ENCODE measurements around the gene GTPBP1. TPM values are rescaled to one million over a fixed set of nuclear protein-coding genes. Genes with fewer than 3 reads are reported as not detected.
A peak's percentile ranks its signal among the peaks of the same experiment; 100 is the strongest.

GTPBP1 gene
- total and polyA plus RNA-seq, 2 of the 13 experiments (the other 11 are each of a cell fraction or from before 2014, with no cell fraction given), result 22.3 to 27.0 TPM

DNA sequence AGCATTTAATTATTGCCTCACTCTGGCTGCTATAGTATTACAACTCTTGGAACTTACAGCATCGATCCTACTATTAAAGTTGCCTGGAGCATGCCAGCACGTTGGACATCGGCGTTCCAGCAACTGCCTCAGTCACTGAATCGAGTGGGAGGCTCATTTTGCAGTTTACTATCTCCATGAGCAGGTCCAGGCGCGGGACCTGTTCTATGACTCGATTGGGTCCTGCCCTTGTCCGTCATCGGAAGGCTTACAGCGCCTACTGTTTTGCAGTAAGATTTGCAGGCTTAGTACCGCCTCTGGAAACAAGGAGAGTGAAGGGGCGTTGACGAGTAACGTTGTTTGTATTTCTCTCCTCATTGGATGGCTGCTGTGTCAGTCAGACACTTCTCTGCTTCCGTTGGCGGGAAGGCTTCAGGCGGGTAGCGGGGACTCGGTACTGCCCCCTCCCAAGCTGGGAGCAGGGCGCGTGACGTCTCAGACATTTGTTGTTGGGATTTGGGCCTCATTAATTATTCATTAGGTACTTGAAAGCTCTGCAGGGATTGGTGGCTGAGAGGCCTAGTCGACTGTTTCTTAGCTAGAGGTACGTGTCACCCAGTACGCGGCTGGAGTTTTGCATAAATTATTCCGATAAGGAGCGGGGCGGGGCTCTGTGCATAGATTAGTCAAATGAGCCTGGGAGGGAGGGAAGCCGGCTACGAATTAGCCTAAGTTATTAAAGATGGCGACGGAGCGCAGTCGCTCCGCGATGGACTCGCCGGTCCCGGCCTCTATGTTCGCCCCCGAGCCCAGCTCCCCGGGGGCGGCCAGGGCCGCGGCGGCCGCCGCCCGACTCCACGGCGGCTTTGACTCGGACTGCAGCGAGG lies at the start of gene GTPBP1 (continued):
- TF ChIP-seq, protein P1, sequence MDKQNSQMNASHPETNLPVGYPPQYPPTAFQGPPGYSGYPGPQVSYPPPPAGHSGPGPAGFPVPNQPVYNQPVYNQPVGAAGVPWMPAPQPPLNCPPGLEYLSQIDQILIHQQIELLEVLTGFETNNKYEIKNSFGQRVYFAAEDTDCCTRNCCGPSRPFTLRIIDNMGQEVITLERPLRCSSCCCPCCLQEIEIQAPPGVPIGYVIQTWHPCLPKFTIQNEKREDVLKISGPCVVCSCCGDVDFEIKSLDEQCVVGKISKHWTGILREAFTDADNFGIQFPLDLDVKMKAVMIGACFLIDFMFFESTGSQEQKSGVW (CRISPR knock-in tag; IDR thresholded peaks at IDR 0.05; ENCODE audit: borderline replicate concordance), result no peak
- no peak for TF ChIP-seq ZNF138 (CRISPR knock-in tag; IDR thresholded peaks at IDR 0.05; ENCODE audit: low read depth)
- no peak for TF ChIP-seq TMF1 (CRISPR knock-in tag; IDR thresholded peaks at IDR 0.05; ENCODE audit: low read depth)
- TF ChIP-seq, protein P2, sequence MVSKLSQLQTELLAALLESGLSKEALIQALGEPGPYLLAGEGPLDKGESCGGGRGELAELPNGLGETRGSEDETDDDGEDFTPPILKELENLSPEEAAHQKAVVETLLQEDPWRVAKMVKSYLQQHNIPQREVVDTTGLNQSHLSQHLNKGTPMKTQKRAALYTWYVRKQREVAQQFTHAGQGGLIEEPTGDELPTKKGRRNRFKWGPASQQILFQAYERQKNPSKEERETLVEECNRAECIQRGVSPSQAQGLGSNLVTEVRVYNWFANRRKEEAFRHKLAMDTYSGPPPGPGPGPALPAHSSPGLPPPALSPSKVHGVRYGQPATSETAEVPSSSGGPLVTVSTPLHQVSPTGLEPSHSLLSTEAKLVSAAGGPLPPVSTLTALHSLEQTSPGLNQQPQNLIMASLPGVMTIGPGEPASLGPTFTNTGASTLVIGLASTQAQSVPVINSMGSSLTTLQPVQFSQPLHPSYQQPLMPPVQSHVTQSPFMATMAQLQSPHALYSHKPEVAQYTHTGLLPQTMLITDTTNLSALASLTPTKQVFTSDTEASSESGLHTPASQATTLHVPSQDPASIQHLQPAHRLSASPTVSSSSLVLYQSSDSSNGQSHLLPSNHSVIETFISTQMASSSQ (IDR thresholded peaks at IDR 0.05; ENCODE audit: low read depth), result no peak
- TF ChIP-seq, protein P2 (CRISPR knock-in tag; IDR thresholded peaks at IDR 0.05; ENCODE audit: borderline replicate concordance), result 0 out of 2 replicates have a peak, but pooled peaks have one; percentile 18
- TF ChIP-seq ZNF251 (CRISPR knock-in tag; IDR thresholded peaks at IDR 0.05), result no peak
- peak; percentile 84 for TF ChIP-seq RFXANK (CRISPR knock-in tag; IDR thresholded peaks at IDR 0.05)
- TF ChIP-seq PHF8 (CRISPR knock-in tag; IDR thresholded peaks at IDR 0.05), result peak; percentile 70
- no peak for TF ChIP-seq FOSL1 (CRISPR knock-in tag; IDR thresholded peaks at IDR 0.05; ENCODE audit: borderline replicate concordance)
- TF ChIP-seq ZBTB7A (CRISPR knock-in tag; IDR thresholded peaks at IDR 0.05), result no peak
- no peak for TF ChIP-seq ZNF891 (CRISPR knock-in tag; IDR thresholded peaks at IDR 0.05)
- TF ChIP-seq, protein P3, sequence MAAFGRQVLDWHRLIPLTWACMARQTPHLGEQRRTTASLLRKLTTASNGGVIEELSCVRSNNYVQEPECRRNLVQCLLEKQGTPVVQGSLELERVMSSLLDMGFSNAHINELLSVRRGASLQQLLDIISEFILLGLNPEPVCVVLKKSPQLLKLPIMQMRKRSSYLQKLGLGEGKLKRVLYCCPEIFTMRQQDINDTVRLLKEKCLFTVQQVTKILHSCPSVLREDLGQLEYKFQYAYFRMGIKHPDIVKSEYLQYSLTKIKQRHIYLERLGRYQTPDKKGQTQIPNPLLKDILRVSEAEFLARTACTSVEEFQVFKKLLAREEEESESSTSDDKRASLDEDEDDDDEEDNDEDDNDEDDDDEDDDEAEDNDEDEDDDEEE (CRISPR knock-in tag; IDR thresholded peaks at IDR 0.05), result no peak
- no peak for TF ChIP-seq PAX8 (CRISPR knock-in tag; IDR thresholded peaks at IDR 0.05; ENCODE audit: borderline replicate concordance)
- TF ChIP-seq FLYWCH1 (CRISPR knock-in tag; IDR thresholded peaks at IDR 0.05), result no peak
- no peak; the same call in 1 of the 2 replicates for TF ChIP-seq ZNF564 (CRISPR knock-in tag; IDR thresholded peaks at IDR 0.05)
- no peak for TF ChIP-seq MTA3 (CRISPR knock-in tag; IDR thresholded peaks at IDR 0.05)
- TF ChIP-seq ZNF136 (CRISPR knock-in tag; IDR thresholded peaks at IDR 0.05; ENCODE audit: low read depth), result 0 out of 2 replicates have a peak, but pooled peaks have one; percentile 41
- TF ChIP-seq, protein P4, sequence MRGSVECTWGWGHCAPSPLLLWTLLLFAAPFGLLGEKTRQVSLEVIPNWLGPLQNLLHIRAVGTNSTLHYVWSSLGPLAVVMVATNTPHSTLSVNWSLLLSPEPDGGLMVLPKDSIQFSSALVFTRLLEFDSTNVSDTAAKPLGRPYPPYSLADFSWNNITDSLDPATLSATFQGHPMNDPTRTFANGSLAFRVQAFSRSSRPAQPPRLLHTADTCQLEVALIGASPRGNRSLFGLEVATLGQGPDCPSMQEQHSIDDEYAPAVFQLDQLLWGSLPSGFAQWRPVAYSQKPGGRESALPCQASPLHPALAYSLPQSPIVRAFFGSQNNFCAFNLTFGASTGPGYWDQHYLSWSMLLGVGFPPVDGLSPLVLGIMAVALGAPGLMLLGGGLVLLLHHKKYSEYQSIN (CRISPR knock-in tag; IDR thresholded peaks at IDR 0.05; ENCODE audit: borderline replicate concordance), result no peak
- TF ChIP-seq CREB1 (IDR thresholded peaks at IDR 0.05), result peak; percentile 97
- TF ChIP-seq CREB1 (CRISPR knock-in tag; IDR thresholded peaks at IDR 0.05), result peak; percentile 97
- TF ChIP-seq ZNF788 (CRISPR knock-in tag; IDR thresholded peaks at IDR 0.05; ENCODE audit: borderline replicate concordance), result no peak
